Uterus (tissue), 2 donors: Measurements from ENCODE around the gene GRIK4.

Experiments
- POLR2A ChIP-seq, 2 donors: fragments of 450-650 bp; IDR thresholded peaks; one replicate each; pipeline ENCODE4 v1.6.1; 2016; ENCODE audit warnings: antibody characterized with exemption in 2 of 2, mild to moderate bottlenecking in 1 of 2, moderate library complexity in 1 of 2
- TF ChIP-seq, protein P1 (sequence below), 4 experiments: fragments of 200-600 bp in 2 of 4; fragments of 450-650 bp in 2 of 4; sonication (generic) in 2 of 4; IDR thresholded peaks; one replicate each; pipeline ENCODE4 v1.5.1; 2016 to 2019; ENCODE audit warnings: antibody characterized with exemption in 4 of 4, mild to moderate bottlenecking in 2 of 4, moderate library complexity in 1 of 4

- no peak for TF ChIP-seq POLR2A (IDR thresholded peaks at IDR 0.05)
- TF ChIP-seq, protein P1, sequence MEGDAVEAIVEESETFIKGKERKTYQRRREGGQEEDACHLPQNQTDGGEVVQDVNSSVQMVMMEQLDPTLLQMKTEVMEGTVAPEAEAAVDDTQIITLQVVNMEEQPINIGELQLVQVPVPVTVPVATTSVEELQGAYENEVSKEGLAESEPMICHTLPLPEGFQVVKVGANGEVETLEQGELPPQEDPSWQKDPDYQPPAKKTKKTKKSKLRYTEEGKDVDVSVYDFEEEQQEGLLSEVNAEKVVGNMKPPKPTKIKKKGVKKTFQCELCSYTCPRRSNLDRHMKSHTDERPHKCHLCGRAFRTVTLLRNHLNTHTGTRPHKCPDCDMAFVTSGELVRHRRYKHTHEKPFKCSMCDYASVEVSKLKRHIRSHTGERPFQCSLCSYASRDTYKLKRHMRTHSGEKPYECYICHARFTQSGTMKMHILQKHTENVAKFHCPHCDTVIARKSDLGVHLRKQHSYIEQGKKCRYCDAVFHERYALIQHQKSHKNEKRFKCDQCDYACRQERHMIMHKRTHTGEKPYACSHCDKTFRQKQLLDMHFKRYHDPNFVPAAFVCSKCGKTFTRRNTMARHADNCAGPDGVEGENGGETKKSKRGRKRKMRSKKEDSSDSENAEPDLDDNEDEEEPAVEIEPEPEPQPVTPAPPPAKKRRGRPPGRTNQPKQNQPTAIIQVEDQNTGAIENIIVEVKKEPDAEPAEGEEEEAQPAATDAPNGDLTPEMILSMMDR (IDR thresholded peaks at IDR 0.05), result no peak
These were observed 146.5 kb downstream of the GRIK4 start for GRCh38 chr11:120658071-120658423.
